ENCODE results near the gene GPD1.

- TF ChIP-seq EZH2phosphoT487 (IDR thresholded peaks at IDR 0.05; ENCODE audit: borderline replicate concordance) (no peak), CTCF (conservative IDR thresholded peaks at IDR 0.05; ENCODE audit: low read length) (no peak)
Measured at GRCh38 chr12:50110762-50111351, 7.0 kb downstream of the GPD1 start.

Data from Loucy (cell line).